Mesenteric fat pad (tissue), 1 donor: Measurements from ENCODE around the gene FSIP1. TPM values are rescaled to one million over a fixed set of nuclear protein-coding genes. Genes with fewer than 3 reads are reported as not detected.

Experiments
- DNase-seq: peaks from one replicate; pipeline ENCODE4 v3.0.0-alpha.2; 2020; ENCODE audit warnings: low spot score
- total RNA-seq: library from RNA; stranded (reverse); fragmentation: NEBNext Ultra II Directional; extraction: Animal tissue kit (Norgen Biotek cat#: 25700); gene quantifications from one replicate; pipeline ENCODE4 v1.2.1, GENCODE V29; 2021
- donor health status: DM: yes; HTN: yes; CAD: no.

FSIP1 gene
- total RNA-seq, 1 donor from 2014 or later: not detected

- no peak for DNase-seq
Observed at GRCh38 chr15:39555885-39556284, 226.8 kb downstream of the FSIP1 start.

DNA sequence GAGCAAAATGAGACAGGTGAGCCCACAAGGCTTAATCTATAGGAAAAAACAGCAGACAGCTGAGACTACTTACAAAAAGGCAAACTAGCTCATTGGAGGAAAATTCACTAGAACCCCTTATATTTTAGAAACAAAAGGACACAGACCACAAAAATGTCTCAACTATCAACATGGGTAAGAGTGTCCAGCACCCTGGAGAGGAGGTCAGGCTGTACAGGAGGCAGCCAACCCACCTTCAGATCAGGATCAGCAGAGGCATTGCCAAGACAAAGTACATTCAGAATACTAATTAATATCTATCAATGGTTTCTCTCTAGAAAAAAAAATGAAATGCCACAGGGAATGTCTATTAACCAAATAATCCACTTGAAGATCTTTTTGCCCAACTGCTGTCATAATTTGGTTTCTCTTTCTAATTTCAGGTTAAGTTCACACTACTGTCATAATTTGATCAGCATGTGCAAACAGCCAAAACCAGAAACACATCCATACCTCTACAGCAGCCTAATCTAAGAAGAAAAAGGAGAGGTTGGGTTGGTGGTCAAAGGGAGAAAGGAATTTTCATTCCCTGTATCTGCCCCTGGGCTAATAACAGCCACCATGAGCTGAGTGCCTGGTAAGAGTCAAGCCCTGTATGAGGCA is 227.8 kb downstream of the FSIP1 start:
- no peak for DNase-seq

- DNase-seq: no peak
Observed at GRCh38 chr15:39553947-39554693, 228.5 kb downstream of the FSIP1 start.

DNA sequence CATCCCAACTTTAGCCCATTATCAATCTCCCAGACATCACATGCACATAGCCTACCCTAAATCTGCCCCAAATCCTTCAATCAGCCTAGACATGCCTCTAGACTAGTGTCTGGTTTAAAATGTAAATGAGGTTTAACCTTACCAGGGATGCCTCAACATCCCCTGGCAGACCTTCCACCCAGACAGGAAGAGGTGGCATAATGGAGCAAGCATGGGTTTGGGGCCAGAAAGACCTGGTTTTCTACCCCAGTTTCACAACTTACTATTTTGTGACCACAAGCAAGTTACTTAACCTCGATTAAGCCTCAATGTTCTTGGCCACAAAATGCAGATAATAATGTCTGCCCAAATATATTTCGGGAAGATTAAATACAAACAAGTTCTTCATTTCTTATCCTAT is 230.1 kb downstream of the FSIP1 start:
- no peak for DNase-seq

- DNase-seq: no peak
Observed at GRCh38 chr15:39551476-39551875, 231.2 kb downstream of the FSIP1 start.

Other genes with a start within 250 kb of the FSIP1 start
- gene THBS1, start 201.8 kb downstream of the FSIP1 start, total RNA-seq: 4,139 TPM
- 8.2 TPM for gene GPR176, start 137.4 kb upstream of the FSIP1 start, total RNA-seq
- 39.1 TPM for gene EIF2AK4, start 151.3 kb upstream of the FSIP1 start, total RNA-seq